ENCODE data around the gene CACNA2D4.

DNA sequence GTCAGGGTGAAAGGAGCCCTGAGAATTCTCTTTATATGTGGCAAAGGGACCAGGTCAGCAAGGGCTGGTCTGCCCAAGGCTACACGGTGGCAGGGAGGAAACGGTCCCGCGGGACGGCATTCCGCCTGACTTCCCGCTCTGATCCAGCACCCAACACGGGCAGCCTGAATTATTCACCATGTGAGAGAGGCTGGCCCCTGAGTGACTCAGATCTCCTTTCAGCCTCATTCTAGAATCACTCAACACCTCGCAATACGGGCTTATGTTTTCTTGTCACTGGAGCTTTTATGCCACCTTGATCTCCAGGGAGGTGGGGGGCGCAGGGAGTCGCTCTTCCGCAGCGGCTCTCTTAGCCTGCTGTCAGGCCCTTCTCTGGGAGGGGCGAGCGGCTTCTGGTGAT lies 89.6 kb downstream of the CACNA2D4 start:
- TF ChIP-seq GATA2 (IDR thresholded peaks at IDR 0.05; ENCODE audit: insufficient read depth, insufficient read length, low read depth, low read length) (no peak), POLR2AphosphoS5 (IDR thresholded peaks at IDR 0.05; ENCODE audit: insufficient read depth, low read depth, low read length) (no peak), POLR2A (IDR thresholded peaks at IDR 0.05; ENCODE audit: low read depth, low read length) (no peak)
- TF ChIP-seq, protein P1, sequence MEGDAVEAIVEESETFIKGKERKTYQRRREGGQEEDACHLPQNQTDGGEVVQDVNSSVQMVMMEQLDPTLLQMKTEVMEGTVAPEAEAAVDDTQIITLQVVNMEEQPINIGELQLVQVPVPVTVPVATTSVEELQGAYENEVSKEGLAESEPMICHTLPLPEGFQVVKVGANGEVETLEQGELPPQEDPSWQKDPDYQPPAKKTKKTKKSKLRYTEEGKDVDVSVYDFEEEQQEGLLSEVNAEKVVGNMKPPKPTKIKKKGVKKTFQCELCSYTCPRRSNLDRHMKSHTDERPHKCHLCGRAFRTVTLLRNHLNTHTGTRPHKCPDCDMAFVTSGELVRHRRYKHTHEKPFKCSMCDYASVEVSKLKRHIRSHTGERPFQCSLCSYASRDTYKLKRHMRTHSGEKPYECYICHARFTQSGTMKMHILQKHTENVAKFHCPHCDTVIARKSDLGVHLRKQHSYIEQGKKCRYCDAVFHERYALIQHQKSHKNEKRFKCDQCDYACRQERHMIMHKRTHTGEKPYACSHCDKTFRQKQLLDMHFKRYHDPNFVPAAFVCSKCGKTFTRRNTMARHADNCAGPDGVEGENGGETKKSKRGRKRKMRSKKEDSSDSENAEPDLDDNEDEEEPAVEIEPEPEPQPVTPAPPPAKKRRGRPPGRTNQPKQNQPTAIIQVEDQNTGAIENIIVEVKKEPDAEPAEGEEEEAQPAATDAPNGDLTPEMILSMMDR (IDR thresholded peaks at IDR 0.05; ENCODE audit: extremely low read depth in 1 of 2, insufficient read depth in 1 of 2, low read depth in 1 of 2, low read length in 2 of 2), result no peak

All from endothelial cell of umbilical vein (primary cell).